HG02973 (cell line): ENCODE measurements around the gene C4orf54.

Source experiments
- ATAC-seq: cut with Tn5 transposase; IDR thresholded peaks from one replicate; pipeline ENCODE4 v1.9.1; 2021; ENCODE audit warnings: moderate library complexity; ENCODE audit not compliant: unreplicated experiment

Gene C4orf54

GRCh38 chr4:99652596-99653436 is 4.8 kb downstream of the C4orf54 start:
- no peak for ATAC-seq

DNA sequence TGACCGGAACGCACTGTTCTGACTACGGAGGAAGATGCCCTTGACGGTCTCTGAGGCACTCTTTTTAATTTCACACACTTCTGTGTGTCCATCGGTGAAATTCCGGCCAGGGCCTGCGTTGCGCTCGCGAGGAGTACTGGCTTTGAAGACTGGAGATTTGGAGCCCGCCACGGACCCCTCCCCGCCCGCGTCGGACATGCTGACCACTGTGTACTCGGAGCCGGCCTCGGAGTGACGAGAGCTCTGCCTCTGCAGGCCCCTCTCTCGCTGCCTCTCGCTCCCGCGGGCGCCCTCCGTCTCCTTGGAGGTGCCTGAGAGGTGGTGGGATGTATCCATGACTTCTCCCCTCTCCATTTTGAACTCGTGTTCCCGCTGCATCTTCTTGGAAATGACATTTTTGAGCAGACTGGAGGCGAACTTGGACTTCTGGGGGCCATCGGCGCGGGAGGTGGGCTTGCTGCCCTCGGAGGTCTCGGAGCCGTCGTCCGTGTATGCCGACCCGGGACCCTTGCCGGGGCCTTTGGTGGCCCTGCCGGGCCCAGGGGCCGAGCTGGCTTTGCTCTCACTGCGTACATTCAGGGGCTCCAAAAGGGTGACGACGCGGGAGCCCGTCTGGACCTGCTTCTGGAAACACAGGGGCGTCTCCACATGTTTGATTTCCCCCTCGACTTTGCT is 5.7 kb downstream of the C4orf54 start:
- no peak for ATAC-seq

GRCh38 chr4:99651016-99651769 is 6.4 kb downstream of the C4orf54 start:
- no peak for ATAC-seq

DNA sequence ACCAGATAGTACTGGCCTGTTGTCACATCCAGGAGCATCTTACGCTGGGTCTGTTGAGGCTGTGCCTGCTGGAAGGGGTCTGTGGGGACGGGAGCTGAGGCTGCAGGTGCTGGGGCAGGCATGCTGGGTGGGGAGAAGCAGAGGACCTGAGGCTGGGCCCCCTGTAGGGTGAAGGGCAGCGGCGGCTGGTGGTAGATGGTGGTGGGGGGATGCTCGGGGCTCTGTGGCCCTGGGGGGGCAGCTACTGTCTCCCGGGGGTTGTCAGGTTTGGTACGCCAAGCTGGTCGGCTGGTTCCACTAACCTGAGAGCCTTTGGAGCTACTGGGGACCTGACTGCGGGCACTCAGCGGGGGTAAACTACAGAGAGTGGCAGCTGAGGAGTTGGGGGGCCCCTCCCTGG is 7.8 kb downstream of the C4orf54 start:
- ATAC-seq: no peak

DNA sequence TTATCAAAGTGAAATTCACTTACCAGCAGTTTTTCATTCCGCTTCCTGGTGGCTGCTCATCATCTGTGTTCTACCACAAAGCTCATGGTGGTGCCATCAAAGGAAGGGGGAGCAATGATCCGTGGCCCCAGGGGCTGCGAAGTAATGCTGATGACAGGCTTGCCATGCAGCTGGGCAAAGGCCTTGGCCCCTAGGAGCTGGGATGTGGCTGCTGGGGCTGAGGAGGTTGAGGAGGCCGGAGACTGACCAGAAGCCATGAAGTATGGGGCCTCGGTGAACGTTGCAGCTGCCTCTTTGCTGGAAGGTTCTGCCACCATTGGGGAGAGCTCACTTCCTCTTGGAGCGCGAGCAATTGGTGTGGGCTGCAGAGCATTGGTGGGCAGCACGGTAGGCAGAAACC is 8.4 kb downstream of the C4orf54 start:
- ATAC-seq: no peak

DNA sequence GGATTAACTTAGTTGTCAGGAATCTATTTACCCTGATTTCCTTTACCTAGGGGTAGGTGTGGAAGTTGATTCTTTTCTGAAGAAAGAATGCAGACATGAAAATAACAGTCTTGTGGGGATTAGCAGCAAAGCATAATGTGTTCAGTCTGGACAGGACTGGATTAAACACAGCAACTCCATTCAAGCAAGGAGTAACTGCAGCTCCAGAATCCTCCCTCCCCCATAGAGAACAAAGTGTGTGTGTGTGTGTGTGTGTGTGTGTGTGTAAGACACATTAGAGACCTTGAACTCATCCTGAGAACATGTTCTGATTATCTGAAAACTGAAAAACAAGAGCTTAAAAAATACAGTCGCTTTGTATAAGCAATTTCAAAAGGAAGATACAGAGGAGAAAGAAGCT is 9.3 kb downstream of the C4orf54 start:
- no peak for ATAC-seq

DNA sequence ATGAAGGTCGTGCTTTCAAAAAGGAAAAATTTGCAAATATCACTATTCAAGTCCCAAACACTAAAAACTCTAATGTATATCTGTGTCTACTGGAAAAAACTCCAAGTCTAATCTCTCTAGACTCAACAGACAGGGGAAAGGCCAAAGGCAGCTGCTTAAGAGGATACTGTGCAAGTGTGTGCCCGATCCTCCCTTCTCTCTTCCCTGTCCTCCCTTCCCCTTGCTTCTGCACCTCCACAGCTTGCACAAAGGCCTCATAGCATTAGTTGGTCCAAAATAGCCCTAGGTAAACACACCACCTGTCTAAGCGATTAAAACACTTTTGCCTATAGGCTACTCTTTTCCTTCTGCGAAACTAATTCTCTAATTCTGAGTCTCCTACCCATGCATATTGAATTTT is 10.6 kb downstream of the C4orf54 start:
- ATAC-seq: no peak

- no peak for ATAC-seq
These were observed 12.0 kb downstream of the C4orf54 start for GRCh38 chr4:99645638-99646037.

- ATAC-seq: no peak
These were observed 12.6 kb downstream of the C4orf54 start for GRCh38 chr4:99645036-99645435.

- ATAC-seq: no peak
These were observed 13.2 kb downstream of the C4orf54 start for GRCh38 chr4:99644453-99644852.

- no peak for ATAC-seq
These were observed 14.7 kb downstream of the C4orf54 start for GRCh38 chr4:99642725-99643489.

- no peak for ATAC-seq
These were observed 17.0 kb downstream of the C4orf54 start for GRCh38 chr4:99640676-99641075.

- ATAC-seq: no peak
These were observed 20.5 kb downstream of the C4orf54 start for GRCh38 chr4:99637174-99637573.

- ATAC-seq: no peak
These were observed 21.2 kb downstream of the C4orf54 start for GRCh38 chr4:99636422-99636821.

- ATAC-seq: no peak
These were observed 22.0 kb downstream of the C4orf54 start for GRCh38 chr4:99635601-99636000.

- ATAC-seq: no peak
These were observed 22.8 kb downstream of the C4orf54 start for GRCh38 chr4:99634742-99635360.

GRCh38 chr4:99633772-99634171 is 23.9 kb downstream of the C4orf54 start:
- ATAC-seq: no peak

GRCh38 chr4:99630857-99631360 is 26.7 kb downstream of the C4orf54 start:
- no peak for ATAC-seq

- no peak for ATAC-seq
These were observed 27.6 kb downstream of the C4orf54 start for GRCh38 chr4:99629962-99630554.

- ATAC-seq: no peak
These were observed 29.6 kb downstream of the C4orf54 start for GRCh38 chr4:99628040-99628439.
